Measurements from ENCODE around the gene MSRB1. TPM values are rescaled to one million over a fixed set of nuclear protein-coding genes. Genes with fewer than 3 reads are reported as not detected.

MSRB1 gene
- total RNA-seq, 1 experiment from 2014 or later: 26.4 TPM

DNA sequence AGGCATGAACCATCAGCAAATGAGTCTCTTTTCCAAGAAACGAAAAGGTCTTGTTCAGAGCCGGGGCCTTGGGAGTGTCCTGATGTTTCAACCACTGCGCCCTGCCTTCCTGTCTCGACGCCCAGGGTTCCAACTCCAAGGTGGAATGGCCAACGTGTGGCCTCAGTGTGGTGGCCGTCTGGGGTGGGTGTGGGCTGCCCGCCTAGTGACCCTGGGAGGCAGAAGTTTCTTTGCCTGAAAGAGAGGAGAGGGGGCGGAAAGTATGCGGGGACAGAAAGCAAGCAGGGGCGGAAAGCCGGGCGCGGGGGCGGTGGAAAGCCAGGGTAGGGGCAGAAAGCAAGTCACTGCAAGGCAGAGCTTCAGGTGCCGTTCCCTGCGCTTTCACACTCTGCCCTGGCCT lies 4.1 kb downstream of the MSRB1 start:
- no peak for ATAC-seq
- POLR2A ChIA-PET: no interaction called here
- H3K9me3 Mint-ChIP-seq: no peaks in the 10 kb centered on the region

DNA sequence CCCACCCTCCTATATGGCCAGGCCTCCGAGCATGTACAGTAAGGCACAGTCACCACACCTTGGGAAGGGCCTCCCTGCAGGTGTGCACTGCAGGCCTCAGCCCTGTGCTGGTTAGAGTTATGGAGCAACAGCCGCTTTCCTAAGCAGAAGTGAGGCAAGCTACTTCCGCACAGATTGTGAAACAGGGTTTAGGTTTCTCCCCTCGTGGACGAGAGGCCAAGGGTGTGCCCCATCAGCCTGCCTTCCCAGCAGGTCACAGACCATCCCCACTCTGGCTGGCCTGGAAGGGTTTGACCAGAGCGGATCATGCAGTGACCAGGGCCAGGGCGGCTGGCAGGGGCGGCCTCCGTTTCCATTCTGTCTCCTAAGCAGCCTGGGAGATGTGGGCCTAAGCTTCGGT lies 4.7 kb downstream of the MSRB1 start:
- no peak overlapping the region for H3K27ac Mint-ChIP-seq
- TF ChIP-seq NFATC4 (CRISPR knock-in tag; IDR thresholded peaks at IDR 0.05) (no peak), ELF4 (CRISPR knock-in tag; IDR thresholded peaks at IDR 0.05; ENCODE audit: low read depth) (no peak), SP1 (CRISPR knock-in tag; conservative IDR thresholded peaks at IDR 0.05) (no peak), PRRX2 (CRISPR knock-in tag; IDR thresholded peaks at IDR 0.05) (no peak), IRF2 (CRISPR knock-in tag; IDR thresholded peaks at IDR 0.05; ENCODE audit: borderline replicate concordance, low read depth) (no peak)
- TF ChIP-seq, protein P1, sequence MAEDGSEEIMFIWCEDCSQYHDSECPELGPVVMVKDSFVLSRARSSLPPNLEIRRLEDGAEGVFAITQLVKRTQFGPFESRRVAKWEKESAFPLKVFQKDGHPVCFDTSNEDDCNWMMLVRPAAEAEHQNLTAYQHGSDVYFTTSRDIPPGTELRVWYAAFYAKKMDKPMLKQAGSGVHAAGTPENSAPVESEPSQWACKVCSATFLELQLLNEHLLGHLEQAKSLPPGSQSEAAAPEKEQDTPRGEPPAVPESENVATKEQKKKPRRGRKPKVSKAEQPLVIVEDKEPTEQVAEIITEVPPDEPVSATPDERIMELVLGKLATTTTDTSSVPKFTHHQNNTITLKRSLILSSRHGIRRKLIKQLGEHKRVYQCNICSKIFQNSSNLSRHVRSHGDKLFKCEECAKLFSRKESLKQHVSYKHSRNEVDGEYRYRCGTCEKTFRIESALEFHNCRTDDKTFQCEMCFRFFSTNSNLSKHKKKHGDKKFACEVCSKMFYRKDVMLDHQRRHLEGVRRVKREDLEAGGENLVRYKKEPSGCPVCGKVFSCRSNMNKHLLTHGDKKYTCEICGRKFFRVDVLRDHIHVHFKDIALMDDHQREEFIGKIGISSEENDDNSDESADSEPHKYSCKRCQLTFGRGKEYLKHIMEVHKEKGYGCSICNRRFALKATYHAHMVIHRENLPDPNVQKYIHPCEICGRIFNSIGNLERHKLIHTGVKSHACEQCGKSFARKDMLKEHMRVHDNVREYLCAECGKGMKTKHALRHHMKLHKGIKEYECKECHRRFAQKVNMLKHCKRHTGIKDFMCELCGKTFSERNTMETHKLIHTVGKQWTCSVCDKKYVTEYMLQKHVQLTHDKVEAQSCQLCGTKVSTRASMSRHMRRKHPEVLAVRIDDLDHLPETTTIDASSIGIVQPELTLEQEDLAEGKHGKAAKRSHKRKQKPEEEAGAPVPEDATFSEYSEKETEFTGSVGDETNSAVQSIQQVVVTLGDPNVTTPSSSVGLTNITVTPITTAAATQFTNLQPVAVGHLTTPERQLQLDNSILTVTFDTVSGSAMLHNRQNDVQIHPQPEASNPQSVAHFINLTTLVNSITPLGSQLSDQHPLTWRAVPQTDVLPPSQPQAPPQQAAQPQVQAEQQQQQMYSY (CRISPR knock-in tag; IDR thresholded peaks at IDR 0.05): no peak
- H3K4me3 Mint-ChIP-seq: no peak overlapping the region
- ATAC-seq (no peak), DNase-seq (ENCODE audit: low spot score) (no peak)
- H3K36me3 Mint-ChIP-seq: peaks cover 12% of the 10 kb centered on the region
- no peaks in the 10 kb centered on the region for H3K9me3 Mint-ChIP-seq
- POLR2A ChIA-PET: no interaction called here
- no peaks in the 10 kb centered on the region for H3K27me3 Mint-ChIP-seq (ENCODE audit: low read depth)
- peaks cover 9% of the 10 kb centered on the region for H3K4me1 Mint-ChIP-seq
- CTCF ChIA-PET: interaction anchor here (1.0 kb wide), 1 partner anchor 9 kb away, joined by 3 read pairs; no protein-coding TSS in a partner anchor

More for the DNA sequence above, 4.1 kb downstream of the MSRB1 start:
- H3K4me3 Mint-ChIP-seq: no peak overlapping the region
- peaks cover 6% of the 10 kb centered on the region for H3K27me3 Mint-ChIP-seq (ENCODE audit: low read depth)
- H3K27ac Mint-ChIP-seq: no peak overlapping the region
- peaks cover 14% of the 10 kb centered on the region for H3K4me1 Mint-ChIP-seq
- TF ChIP-seq NR1H2 (CRISPR knock-in tag; IDR thresholded peaks at IDR 0.05): no peak
- no peak for TF ChIP-seq OVOL2 (CRISPR knock-in tag; IDR thresholded peaks at IDR 0.05; ENCODE audit: borderline replicate concordance)
- TF ChIP-seq, protein P2, sequence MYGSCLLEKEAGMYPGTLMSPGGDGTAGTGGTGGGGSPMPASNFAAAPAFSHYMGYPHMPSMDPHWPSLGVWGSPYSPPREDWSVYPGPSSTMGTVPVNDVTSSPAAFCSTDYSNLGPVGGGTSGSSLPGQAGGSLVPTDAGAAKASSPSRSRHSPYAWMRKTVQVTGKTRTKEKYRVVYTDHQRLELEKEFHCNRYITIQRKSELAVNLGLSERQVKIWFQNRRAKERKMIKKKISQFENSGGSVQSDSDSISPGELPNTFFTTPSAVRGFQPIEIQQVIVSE (CRISPR knock-in tag; IDR thresholded peaks at IDR 0.05; ENCODE audit: borderline replicate concordance): no peak
- TF ChIP-seq TP53 (CRISPR knock-in tag; IDR thresholded peaks at IDR 0.05): no peak
- no peak for TF ChIP-seq ETV6 (CRISPR knock-in tag; IDR thresholded peaks at IDR 0.05)
- no peak for TF ChIP-seq CREM (CRISPR knock-in tag; IDR thresholded peaks at IDR 0.05)
- TF ChIP-seq, protein P3, sequence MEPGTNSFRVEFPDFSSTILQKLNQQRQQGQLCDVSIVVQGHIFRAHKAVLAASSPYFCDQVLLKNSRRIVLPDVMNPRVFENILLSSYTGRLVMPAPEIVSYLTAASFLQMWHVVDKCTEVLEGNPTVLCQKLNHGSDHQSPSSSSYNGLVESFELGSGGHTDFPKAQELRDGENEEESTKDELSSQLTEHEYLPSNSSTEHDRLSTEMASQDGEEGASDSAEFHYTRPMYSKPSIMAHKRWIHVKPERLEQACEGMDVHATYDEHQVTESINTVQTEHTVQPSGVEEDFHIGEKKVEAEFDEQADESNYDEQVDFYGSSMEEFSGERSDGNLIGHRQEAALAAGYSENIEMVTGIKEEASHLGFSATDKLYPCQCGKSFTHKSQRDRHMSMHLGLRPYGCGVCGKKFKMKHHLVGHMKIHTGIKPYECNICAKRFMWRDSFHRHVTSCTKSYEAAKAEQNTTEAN (CRISPR knock-in tag; IDR thresholded peaks at IDR 0.05): no peak
- TF ChIP-seq ZNF396 (CRISPR knock-in tag; IDR thresholded peaks at IDR 0.05; ENCODE audit: borderline replicate concordance): no peak
- no peak for TF ChIP-seq FOXK1 (CRISPR knock-in tag; IDR thresholded peaks at IDR 0.05)
- TF ChIP-seq, protein P4, sequence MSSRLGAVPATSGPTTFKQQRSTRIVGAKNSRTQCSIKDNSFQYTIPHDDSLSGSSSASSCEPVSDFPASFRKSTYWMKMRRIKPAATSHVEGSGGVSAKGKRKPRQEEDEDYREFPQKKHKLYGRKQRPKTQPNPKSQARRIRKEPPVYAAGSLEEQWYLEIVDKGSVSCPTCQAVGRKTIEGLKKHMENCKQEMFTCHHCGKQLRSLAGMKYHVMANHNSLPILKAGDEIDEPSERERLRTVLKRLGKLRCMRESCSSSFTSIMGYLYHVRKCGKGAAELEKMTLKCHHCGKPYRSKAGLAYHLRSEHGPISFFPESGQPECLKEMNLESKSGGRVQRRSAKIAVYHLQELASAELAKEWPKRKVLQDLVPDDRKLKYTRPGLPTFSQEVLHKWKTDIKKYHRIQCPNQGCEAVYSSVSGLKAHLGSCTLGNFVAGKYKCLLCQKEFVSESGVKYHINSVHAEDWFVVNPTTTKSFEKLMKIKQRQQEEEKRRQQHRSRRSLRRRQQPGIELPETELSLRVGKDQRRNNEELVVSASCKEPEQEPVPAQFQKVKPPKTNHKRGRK (CRISPR knock-in tag; IDR thresholded peaks at IDR 0.05; ENCODE audit: borderline replicate concordance): no peak
- TF ChIP-seq, protein P5, sequence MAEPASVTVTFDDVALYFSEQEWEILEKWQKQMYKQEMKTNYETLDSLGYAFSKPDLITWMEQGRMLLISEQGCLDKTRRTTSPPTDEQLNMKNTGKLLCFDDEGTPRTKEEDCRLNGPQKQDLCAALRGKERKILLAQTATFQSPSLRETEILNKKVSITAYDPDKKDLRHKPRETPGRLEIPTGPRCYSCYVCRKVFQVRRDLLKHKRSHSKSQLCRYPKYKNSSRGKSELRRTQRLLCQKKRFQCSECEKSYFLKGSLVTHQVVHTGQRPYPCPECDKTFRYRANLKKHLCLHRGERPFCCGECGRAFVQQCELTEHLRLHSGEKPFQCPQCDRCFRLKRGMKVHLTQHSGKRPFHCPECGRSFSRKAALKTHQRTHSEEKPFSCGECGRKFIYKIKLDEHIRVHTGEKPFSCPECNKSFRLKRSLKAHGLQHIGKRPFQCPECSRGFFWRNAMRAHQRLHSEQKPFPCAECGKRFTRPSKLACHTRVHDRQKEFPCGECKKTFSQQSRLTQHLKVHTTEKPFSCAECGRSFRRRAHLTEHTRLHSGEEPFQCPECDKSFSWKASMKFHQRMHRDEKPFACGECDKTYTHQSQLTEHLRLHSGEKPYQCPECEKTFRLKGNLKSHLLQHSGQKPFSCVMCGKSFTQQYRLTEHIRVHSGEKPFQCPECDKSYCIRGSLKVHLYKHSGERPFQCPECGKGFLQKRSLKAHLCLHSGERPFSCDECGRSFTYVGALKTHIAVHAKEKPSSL (CRISPR knock-in tag; conservative IDR thresholded peaks at IDR 0.05): no peak
- no peak for TF ChIP-seq HMGA2 (CRISPR knock-in tag; IDR thresholded peaks at IDR 0.05)
- no peak for TF ChIP-seq TEAD4 (CRISPR knock-in tag; IDR thresholded peaks at IDR 0.05)
- TF ChIP-seq, protein P6, sequence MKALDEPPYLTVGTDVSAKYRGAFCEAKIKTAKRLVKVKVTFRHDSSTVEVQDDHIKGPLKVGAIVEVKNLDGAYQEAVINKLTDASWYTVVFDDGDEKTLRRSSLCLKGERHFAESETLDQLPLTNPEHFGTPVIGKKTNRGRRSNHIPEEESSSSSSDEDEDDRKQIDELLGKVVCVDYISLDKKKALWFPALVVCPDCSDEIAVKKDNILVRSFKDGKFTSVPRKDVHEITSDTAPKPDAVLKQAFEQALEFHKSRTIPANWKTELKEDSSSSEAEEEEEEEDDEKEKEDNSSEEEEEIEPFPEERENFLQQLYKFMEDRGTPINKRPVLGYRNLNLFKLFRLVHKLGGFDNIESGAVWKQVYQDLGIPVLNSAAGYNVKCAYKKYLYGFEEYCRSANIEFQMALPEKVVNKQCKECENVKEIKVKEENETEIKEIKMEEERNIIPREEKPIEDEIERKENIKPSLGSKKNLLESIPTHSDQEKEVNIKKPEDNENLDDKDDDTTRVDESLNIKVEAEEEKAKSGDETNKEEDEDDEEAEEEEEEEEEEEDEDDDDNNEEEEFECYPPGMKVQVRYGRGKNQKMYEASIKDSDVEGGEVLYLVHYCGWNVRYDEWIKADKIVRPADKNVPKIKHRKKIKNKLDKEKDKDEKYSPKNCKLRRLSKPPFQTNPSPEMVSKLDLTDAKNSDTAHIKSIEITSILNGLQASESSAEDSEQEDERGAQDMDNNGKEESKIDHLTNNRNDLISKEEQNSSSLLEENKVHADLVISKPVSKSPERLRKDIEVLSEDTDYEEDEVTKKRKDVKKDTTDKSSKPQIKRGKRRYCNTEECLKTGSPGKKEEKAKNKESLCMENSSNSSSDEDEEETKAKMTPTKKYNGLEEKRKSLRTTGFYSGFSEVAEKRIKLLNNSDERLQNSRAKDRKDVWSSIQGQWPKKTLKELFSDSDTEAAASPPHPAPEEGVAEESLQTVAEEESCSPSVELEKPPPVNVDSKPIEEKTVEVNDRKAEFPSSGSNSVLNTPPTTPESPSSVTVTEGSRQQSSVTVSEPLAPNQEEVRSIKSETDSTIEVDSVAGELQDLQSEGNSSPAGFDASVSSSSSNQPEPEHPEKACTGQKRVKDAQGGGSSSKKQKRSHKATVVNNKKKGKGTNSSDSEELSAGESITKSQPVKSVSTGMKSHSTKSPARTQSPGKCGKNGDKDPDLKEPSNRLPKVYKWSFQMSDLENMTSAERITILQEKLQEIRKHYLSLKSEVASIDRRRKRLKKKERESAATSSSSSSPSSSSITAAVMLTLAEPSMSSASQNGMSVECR (CRISPR knock-in tag; IDR thresholded peaks at IDR 0.05; ENCODE audit: borderline replicate concordance): no peak
- no peak for DNase-seq (ENCODE audit: low spot score)
- CTCF ChIA-PET: interaction anchor here (1.0 kb wide), 1 partner anchor 10 kb away, joined by 3 read pairs; no protein-coding TSS in a partner anchor
- H3K36me3 Mint-ChIP-seq: peaks cover 12% of the 10 kb centered on the region

Data from WTC11 (cell line).